ACHN (cell line): ENCODE data around the gene TMEM131.
"Not testable (repeated sequence)": the region's sequence is repeated elsewhere in the genome, so short reads cannot be mapped to it uniquely, and the experiment has no call there.

Source experiments
- DNase-seq: peaks from one replicate; pipeline ENCODE4 v3.0.0-alpha.2; 2015
- in situ Hi-C: cut with HindIII; loops from 2 replicates; pipeline ENCODE4 v1.10.0; 2017; ENCODE audit warnings: low sequenced_read_pairs, low pct_ligation_motif_present, low pct_unique_long_range_greater_than_20kb

The TMEM131 gene, protein sequence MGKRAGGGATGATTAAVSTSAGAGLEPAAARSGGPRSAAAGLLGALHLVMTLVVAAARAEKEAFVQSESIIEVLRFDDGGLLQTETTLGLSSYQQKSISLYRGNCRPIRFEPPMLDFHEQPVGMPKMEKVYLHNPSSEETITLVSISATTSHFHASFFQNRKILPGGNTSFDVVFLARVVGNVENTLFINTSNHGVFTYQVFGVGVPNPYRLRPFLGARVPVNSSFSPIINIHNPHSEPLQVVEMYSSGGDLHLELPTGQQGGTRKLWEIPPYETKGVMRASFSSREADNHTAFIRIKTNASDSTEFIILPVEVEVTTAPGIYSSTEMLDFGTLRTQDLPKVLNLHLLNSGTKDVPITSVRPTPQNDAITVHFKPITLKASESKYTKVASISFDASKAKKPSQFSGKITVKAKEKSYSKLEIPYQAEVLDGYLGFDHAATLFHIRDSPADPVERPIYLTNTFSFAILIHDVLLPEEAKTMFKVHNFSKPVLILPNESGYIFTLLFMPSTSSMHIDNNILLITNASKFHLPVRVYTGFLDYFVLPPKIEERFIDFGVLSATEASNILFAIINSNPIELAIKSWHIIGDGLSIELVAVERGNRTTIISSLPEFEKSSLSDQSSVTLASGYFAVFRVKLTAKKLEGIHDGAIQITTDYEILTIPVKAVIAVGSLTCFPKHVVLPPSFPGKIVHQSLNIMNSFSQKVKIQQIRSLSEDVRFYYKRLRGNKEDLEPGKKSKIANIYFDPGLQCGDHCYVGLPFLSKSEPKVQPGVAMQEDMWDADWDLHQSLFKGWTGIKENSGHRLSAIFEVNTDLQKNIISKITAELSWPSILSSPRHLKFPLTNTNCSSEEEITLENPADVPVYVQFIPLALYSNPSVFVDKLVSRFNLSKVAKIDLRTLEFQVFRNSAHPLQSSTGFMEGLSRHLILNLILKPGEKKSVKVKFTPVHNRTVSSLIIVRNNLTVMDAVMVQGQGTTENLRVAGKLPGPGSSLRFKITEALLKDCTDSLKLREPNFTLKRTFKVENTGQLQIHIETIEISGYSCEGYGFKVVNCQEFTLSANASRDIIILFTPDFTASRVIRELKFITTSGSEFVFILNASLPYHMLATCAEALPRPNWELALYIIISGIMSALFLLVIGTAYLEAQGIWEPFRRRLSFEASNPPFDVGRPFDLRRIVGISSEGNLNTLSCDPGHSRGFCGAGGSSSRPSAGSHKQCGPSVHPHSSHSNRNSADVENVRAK (N-terminal part only)

DNA sequence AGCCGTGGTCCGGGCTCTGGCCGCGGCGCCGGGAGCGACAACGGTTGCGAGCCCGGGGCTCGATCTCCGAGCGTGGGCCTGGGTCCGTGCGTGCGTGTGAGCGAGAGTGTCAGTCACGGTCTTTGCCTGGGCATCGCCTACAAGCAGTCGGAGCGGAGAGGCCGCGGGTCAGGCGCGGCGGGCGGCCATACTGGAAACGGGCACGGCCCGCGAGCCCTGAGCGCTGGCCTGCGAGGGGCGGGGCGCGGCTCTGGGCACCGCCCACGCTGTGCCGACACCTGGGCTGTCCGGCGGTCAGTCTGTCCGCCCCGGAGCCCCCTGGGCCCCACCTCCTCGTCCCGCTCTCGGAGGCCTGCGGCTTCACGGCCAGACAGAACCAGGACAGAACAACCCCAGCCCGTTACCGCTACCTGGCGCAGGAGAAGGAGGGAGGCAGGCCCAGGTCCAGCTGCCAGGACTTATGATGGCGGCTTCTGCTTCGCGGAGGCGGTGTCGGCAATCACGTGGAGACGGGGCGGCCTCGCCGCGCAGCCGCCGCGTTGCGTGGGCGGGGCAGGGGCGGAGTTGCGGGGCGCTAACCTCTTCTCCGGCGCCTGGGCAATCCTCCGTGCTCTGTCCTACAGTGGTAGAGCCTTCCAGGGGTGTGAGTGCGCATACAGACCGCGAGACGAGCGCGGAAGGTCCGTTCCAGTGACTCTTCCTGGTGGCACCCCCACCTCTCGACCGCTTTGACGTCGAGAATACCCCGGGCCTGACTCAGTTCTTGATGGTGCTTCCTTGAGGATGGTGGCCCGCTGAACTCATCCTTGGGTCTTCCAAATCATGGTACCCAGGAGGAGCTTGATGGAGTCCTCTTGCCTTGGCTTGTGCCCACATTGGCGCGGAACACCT lies at the start of gene TMEM131:
Gene TMEM131, minus strand, starts transcription at position 215 of the 891 bp plus-strand sequence. CDS start 286 bp downstream, outside the sequence.
- in situ Hi-C loops: no loop called here
- DNase-seq: peak; percentile 94

DNA sequence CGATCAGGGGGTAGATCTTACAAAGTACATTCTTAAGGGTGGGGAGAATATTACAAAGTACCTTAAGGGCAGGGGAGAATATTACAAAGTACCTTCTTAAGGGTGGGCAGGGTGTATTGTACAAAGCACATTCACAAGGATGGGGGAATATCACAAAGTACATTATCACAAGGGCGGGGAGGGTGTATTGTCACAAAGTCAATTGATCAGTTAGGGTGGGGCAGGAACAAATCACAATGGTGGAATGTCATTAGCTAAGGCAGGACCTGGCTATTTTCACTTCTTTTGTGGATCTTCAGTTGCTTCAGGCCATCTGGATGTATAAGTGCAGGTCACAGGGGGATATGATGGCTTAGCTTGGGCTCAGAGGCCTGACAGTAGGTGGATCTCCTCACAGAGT lies 49.0 kb upstream of the TMEM131 start:
- in situ Hi-C loops, DNase-seq: not testable (repeated sequence)

- in situ Hi-C loops: no loop called here
- no peak for DNase-seq
Observed at GRCh38 chr2:98043101-98043500, 47.4 kb upstream of the TMEM131 start.

GRCh38 chr2:98040331-98040939 lies 44.7 kb upstream of the TMEM131 start:
- in situ Hi-C loops: no loop called here
- DNase-seq: no peak

DNA sequence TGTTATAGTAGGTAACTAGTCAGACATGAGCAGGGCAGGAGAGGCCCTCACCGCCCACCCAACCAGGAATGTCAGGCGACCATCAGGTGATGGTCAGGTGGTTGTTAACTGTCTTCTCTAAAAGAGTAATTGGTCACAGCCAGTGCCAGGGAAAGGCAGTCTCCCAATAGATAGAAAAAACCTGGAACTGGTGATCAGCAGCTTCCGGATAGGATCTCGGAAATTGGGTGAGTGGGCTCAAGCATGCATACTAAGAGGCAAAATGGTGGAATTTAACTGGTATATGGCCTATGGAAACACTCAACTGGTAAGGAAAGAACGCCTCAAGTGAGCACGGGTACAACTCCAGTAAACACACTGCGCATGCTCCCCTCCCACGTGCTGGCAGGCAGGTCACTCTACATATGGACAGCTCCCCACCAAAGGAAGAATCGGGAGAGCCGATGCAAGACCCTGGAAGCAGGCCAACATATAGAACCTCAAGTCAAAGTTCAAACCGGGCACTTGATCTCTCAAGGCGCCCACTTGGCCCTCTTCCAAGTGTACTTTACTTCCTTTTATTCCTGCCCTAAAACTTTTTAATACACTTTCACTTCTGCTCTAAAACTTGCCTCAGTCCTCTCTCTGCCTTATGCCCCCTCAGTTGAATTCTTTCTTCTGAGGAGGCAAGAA lies 43.5 kb upstream of the TMEM131 start:
- DNase-seq: no peak
- in situ Hi-C loops: no loop called here

- no peak for DNase-seq
- in situ Hi-C loops: no loop called here
Observed at GRCh38 chr2:98037666-98038336, 42.1 kb upstream of the TMEM131 start.

DNA sequence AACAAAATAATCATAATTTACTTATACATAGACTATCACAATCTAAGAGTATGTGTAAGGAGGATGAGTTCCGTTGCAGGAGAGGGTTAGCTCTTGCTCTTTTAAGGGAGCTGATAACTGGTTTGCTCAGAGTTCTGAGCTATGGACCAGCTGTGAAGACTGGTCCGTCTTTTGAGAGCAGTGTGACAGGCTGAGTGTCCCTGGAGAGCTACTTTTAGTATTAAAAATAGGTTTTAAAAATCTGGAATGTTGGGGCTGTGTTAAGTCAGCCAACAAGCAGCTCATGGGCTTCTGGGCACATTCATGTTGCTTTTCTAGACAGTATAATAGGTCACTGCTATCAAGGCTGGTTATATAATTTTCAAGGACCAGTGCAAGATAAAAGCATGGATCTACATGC lies 41.5 kb upstream of the TMEM131 start:
- in situ Hi-C loops: no loop called here
- no peak for DNase-seq

DNA sequence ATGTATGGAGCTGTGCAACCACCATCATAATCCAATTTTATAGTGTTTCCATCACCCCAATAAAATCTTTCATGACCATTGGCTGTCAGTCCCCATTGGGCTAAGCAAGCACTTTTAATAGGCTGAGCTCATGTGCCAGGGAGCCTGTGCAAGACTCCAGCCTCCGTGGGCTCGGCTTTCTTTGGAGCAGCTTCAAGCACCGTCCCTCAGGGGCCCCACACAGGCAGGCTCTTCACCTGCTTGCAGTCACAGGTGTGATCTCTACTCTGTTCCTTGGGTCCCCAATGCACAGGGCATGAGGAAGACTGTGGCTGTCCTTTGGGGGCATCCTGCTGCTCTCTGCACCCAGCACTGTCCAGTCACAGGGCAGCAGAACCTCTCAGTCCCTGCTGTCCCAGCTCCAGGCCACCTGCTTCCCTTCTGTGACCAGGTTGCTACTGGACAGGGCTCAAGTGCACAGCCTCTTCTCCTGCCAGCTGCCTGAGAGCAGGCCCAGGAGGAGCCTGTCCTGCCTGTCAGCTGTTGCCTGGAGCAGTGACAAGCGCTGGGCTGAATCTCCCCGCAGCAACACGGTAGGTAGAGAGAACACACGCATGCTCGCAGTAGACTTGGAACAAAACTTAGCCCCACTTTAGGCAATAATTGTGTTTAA lies 40.7 kb upstream of the TMEM131 start:
- in situ Hi-C loops: no loop called here
- no peak for DNase-seq

DNA sequence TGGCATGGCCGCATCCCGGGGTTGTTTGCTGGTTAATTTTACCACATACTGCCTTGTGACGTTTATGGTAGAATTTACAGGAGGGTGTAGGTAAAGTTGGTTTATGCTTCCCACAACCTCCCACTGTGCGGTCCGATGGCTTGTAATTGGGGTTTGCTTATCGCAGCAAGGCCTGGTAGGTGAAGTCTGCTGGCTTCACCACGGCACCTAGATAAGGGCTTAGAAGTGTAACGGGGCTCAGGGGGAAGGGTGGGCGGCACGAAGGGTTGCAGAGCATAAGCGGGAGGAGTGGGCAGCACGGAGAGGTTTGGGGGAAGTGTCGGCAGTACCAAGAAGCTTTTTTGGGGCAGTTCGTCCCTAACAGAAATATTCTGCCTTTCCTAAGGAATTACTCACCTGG lies 39.0 kb upstream of the TMEM131 start:
- no peak for DNase-seq
- in situ Hi-C loops: no loop called here

- in situ Hi-C loops: no loop called here
Observed at GRCh38 chr2:98032086-98032485, 36.3 kb upstream of the TMEM131 start.

GRCh38 chr2:98029718-98030222 lies 34.0 kb upstream of the TMEM131 start:
- DNase-seq: no peak
- in situ Hi-C loops: no loop called here

More at GRCh38 chr2:98032086-98032485, 36.3 kb upstream of the TMEM131 start:
- DNase-seq: no peak

- DNase-seq: no peak
- in situ Hi-C loops: no loop called here
Observed at GRCh38 chr2:98028931-98029717, 33.4 kb upstream of the TMEM131 start.

GRCh38 chr2:98028101-98028561 lies 32.4 kb upstream of the TMEM131 start:
- DNase-seq: no peak
- in situ Hi-C loops: no loop called here

DNA sequence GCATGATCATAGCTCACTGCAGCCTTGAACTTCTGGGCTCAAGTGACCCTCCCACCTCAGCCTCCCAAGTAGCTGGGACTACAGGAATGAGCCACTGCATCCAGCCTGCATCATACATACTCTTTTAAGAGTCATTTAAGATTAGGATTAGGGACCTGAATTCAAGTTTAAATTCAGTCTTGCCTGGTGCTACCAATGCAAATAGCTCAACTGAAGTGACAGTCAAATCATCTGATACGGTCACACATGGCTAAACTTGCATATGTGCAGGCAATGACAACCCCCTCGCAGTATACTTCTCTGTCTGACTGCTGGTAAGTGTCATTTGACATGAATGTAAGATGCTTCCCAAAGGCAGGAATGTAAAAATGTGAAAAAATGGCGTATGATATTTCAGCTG lies 31.8 kb upstream of the TMEM131 start:
- in situ Hi-C loops: no loop called here
- DNase-seq: no peak

GRCh38 chr2:98026927-98027522 lies 31.3 kb upstream of the TMEM131 start:
- in situ Hi-C loops: no loop called here
- DNase-seq: no peak
